IMR-90 (cell line): ENCODE data around the gene PRKCB. TPM values are rescaled to one million over a fixed set of nuclear protein-coding genes. Genes with fewer than 3 reads are reported as not detected.

Experiments used
- ATAC-seq: fragments of 200-7000 bp; cut with Tn5 transposase; 2 replicates; pipeline ENCODE4 v1.9.1; 2020; ENCODE audit warnings: low read depth, mild to moderate bottlenecking, moderate library complexity
- BruUV-seq: library from RNA; stranded (reverse); fragments of 400-500 nt; replicated peaks from 2 replicates; lab custom pipeline; 2021; lab: Mats Ljungman, UMichigan
- CTCF ChIA-PET: fragments of 300-600 bp; formaldehyde crosslinking; extraction: SDS; loops from one replicate; lab custom pipeline; 2021; ENCODE audit warnings: antibody characterized with exemption; lab: Yijun Ruan, JAX
- POLR2A ChIA-PET: fragments of 300-600 bp; sonication (Branson Sonifier 250); formaldehyde crosslinking; loops from one replicate; lab custom pipeline; 2022; ENCODE audit warnings: antibody characterized with exemption; ENCODE audit not compliant: unreplicated experiment; lab: Charles Lee
- DNase-seq: peaks from one replicate; pipeline ENCODE4 v3.0.0; 2013
- H2AFZ ChIP-seq: replicated peaks from 2 replicates; pipeline ENCODE3; 2013; ENCODE audit warnings: low read length, mild to moderate bottlenecking; ENCODE audit not compliant: poor library complexity
- H2AK5ac ChIP-seq: 2 replicates; pipeline ENCODE4 v1.6.1; 2013; ENCODE audit warnings: low read depth, low read length, inconsistent platforms
- H2AK9ac ChIP-seq: replicated peaks from 2 replicates; pipeline ENCODE3; 2013; ENCODE audit warnings: mild to moderate bottlenecking, low read depth, low read length, moderate library complexity; ENCODE audit not compliant: poor library complexity
- H2BK120ac ChIP-seq: 2 replicates; pipeline ENCODE4 v1.6.1; 2013; ENCODE audit warnings: low read depth, low read length, inconsistent platforms
- H2BK15ac ChIP-seq: 3 replicates; pipeline ENCODE4 v1.6.1; 2013; ENCODE audit warnings: low read depth, low read length, inconsistent platforms
- H2BK20ac ChIP-seq: 2 replicates; pipeline ENCODE4 v1.6.1; 2013; ENCODE audit warnings: low read depth, mild to moderate bottlenecking, inconsistent platforms, low read length, moderate library complexity
- H2BK5ac ChIP-seq: 2 replicates; pipeline ENCODE4 v1.6.1; 2013; ENCODE audit warnings: mild to moderate bottlenecking, low read depth, low read length, inconsistent platforms; ENCODE audit not compliant: poor library complexity, severe bottlenecking
- H3K14ac ChIP-seq: replicated peaks from 2 replicates; pipeline ENCODE4 v1.6.1; 2013; ENCODE audit warnings: low read depth, low read length, inconsistent platforms
- H3K18ac ChIP-seq: 2 replicates; pipeline ENCODE4 v1.6.1; 2013; ENCODE audit warnings: low read depth, low read length, control low read depth
- H3K23ac ChIP-seq: 2 replicates; pipeline ENCODE4 v1.6.1; 2013; ENCODE audit warnings: low read depth, low read length, inconsistent platforms
- H3K27ac ChIP-seq: 2 replicates; pipeline ENCODE4 v1.5.1; 2013; ENCODE audit warnings: mild to moderate bottlenecking, control low read depth, low read length; ENCODE audit not compliant: insufficient read depth
- H3K27me3 ChIP-seq: 2 replicates; pipeline ENCODE4 v1.6.1; 2013; ENCODE audit warnings: low read length; ENCODE audit not compliant: control insufficient read depth, insufficient read depth
- H3K36me3 ChIP-seq: 2 replicates; pipeline ENCODE4 v1.6.1; 2013; ENCODE audit warnings: low read length, mixed read lengths; ENCODE audit not compliant: control insufficient read depth, insufficient read depth
- H3K4ac ChIP-seq: 2 replicates; pipeline ENCODE4 v1.6.1; 2013; ENCODE audit warnings: low read depth, low read length, inconsistent platforms
- H3K4me1 ChIP-seq: 2 replicates; pipeline ENCODE4 v1.6.1; 2013; ENCODE audit warnings: low read length, mixed read lengths; ENCODE audit not compliant: control insufficient read depth, insufficient read depth
- H3K4me2 ChIP-seq: 2 replicates; pipeline ENCODE4 v1.6.1; 2013; ENCODE audit warnings: low read depth, mild to moderate bottlenecking, control low read depth, low read length, moderate library complexity
- H3K4me3 ChIP-seq: 2 replicates; pipeline ENCODE4 v1.5.1; 2013; ENCODE audit warnings: low read depth, mild to moderate bottlenecking, control low read depth, low read length, moderate library complexity; ENCODE audit not compliant: insufficient read depth
- H3K56ac ChIP-seq: 2 replicates; pipeline ENCODE4 v1.6.1; 2013; ENCODE audit warnings: low read length, inconsistent platforms; ENCODE audit not compliant: insufficient read depth; ENCODE audit errors: extremely low read depth
- H3K79me1 ChIP-seq, 2 experiments: 2 replicates each; pipeline ENCODE4 v1.6.1; 2013; ENCODE audit warnings: low read length in 2 of 2, inconsistent platforms in 1 of 2, low read depth in 1 of 2
- H3K9ac ChIP-seq: 2 replicates; pipeline ENCODE4 v1.6.1; 2013; ENCODE audit warnings: low read depth, low read length, control low read depth
- H3K9me1 ChIP-seq: 2 replicates; pipeline ENCODE4 v1.6.1; 2013; ENCODE audit warnings: low read length, inconsistent platforms; ENCODE audit not compliant: insufficient read depth
- H3K9me3 ChIP-seq: 2 replicates; pipeline ENCODE4 v1.6.1; 2013; ENCODE audit warnings: low read length; ENCODE audit not compliant: control insufficient read depth, insufficient read depth
- H4K20me1 ChIP-seq: 2 replicates; pipeline ENCODE4 v1.6.1; 2013; ENCODE audit warnings: low read length, inconsistent platforms; ENCODE audit not compliant: insufficient read depth
- H4K5ac ChIP-seq: 2 replicates; pipeline ENCODE4 v1.6.1; 2013; ENCODE audit warnings: mild to moderate bottlenecking, low read depth, low read length, control low read depth
- H4K8ac ChIP-seq, 2 experiments: 2 replicates each; pipeline ENCODE4 v1.6.1; 2013; ENCODE audit warnings: low read depth in 2 of 2, low read length in 2 of 2, control low read depth in 1 of 2, inconsistent platforms in 1 of 2
- H4K91ac ChIP-seq: 2 replicates; pipeline ENCODE4 v1.6.1; 2013; ENCODE audit warnings: low read depth, low read length, inconsistent platforms; ENCODE audit not compliant: insufficient read depth
- BHLHE40 ChIP-seq: fragments of 150-350 bp; IDR thresholded peaks from 2 replicates; pipeline ENCODE4 v1.6.1; 2016; ENCODE audit warnings: mild to moderate bottlenecking, low read depth, low read length
- CEBPB ChIP-seq: IDR thresholded peaks from 2 replicates; pipeline ENCODE4 v1.6.1; 2012; ENCODE audit warnings: low read depth, low read length, improper control_type of control experiment
- CHD1 ChIP-seq: IDR thresholded peaks from 2 replicates; pipeline ENCODE4 v1.6.1; 2012; ENCODE audit warnings: low read depth, low read length, improper control_type of control experiment
- CTCF ChIP-seq: conservative IDR thresholded peaks from 2 replicates; pipeline ENCODE4 v1.5.1; 2012; ENCODE audit warnings: mild to moderate bottlenecking, low read depth, low read length, improper control_type of control experiment
- ELK1 ChIP-seq: fragments of 150-350 bp; IDR thresholded peaks from 2 replicates; pipeline ENCODE4 v1.6.1; 2016; ENCODE audit warnings: low read depth, mild to moderate bottlenecking, low read length, moderate library complexity, borderline replicate concordance
- FOS ChIP-seq: fragments of 150-350 bp; IDR thresholded peaks from 2 replicates; pipeline ENCODE4 v1.6.1; 2016; ENCODE audit warnings: low read depth, low read length
- MAFK ChIP-seq: IDR thresholded peaks from 2 replicates; pipeline ENCODE4 v1.6.1; 2012; ENCODE audit warnings: low read depth, low read length, improper control_type of control experiment
- MXI1 ChIP-seq: IDR thresholded peaks from 2 replicates; pipeline ENCODE4 v1.6.1; 2012; ENCODE audit warnings: low read depth, mild to moderate bottlenecking, low read length, moderate library complexity, borderline replicate concordance
- NFE2L2 ChIP-seq: fragments of 150-350 bp; IDR thresholded peaks from 2 replicates; pipeline ENCODE4 v1.6.1; 2016; ENCODE audit warnings: low read depth, mild to moderate bottlenecking, low read length
- POLR2A ChIP-seq: IDR thresholded peaks from 2 replicates; pipeline ENCODE4 v1.6.1; 2012; ENCODE audit warnings: mild to moderate bottlenecking, low read depth, low read length
- RCOR1 ChIP-seq: IDR thresholded peaks from 2 replicates; pipeline ENCODE4 v1.6.1; 2012; ENCODE audit warnings: mild to moderate bottlenecking, low read length, improper control_type of control experiment; ENCODE audit not compliant: insufficient replicate concordance
- RFX5 ChIP-seq: IDR thresholded peaks from 2 replicates; pipeline ENCODE4 v1.8.0; 2012; ENCODE audit warnings: low read depth, mild to moderate bottlenecking, low read length, moderate library complexity
- SMC3 ChIP-seq: fragments of 150-350 bp; IDR thresholded peaks from 2 replicates; pipeline ENCODE4 v1.6.1; 2016; ENCODE audit warnings: low read depth, mild to moderate bottlenecking, antibody characterized with exemption, low read length, moderate library complexity
- USF2 ChIP-seq: fragments of 150-350 bp; IDR thresholded peaks from 2 replicates; pipeline ENCODE4 v1.6.1; 2017; ENCODE audit warnings: mild to moderate bottlenecking, antibody characterized with exemption, low read length, low read depth
- WGBS, 2 experiments: methylation state at CpG; one replicate each; pipeline versions ENCODE4 v1.1.5 to v1.1.7; 2013; ENCODE audit warnings: missing lambda C conversion rate in 2 of 2; ENCODE audit not compliant: insufficient read length in 1 of 2; ENCODE audit errors: extremely low coverage in 2 of 2; 5-methylcytosine and 5-hydroxymethylcytosine counted together
- dilution Hi-C: fragments of 300-500 bp; cut with HindIII; formaldehyde crosslinking; loops from one replicate; pipeline ENCODE4 v1.14.3; 2018; ENCODE audit warnings: low sequenced_read_pairs; ENCODE audit not compliant: unreplicated experiment
- in situ Hi-C: fragments of 300-500 bp; cut with MboI; formaldehyde crosslinking; loops from 3 replicates; pipeline ENCODE4 v1.14.3; 2019; ENCODE audit warnings: low sequenced_read_pairs, inconsistent platforms, mixed read lengths
- intact Hi-C: fragments of 100-400 bp; cut with micrococcal nuclease; formaldehyde crosslinking; loops from 2 replicates; pipeline ENCODE4 v1.10.0; 2022
- polyA plus RNA-seq, 3 experiments: library from polyadenylated mRNA; depleted of rRNA; stranded (reverse); fragments of >200 nt; gene quantifications; 2 replicates each; pipeline ENCODE4 v1.2.3, GENCODE V29; 2012; ENCODE audit warnings: low replicate concordance in 1 of 3
- total RNA-seq: library from RNA; depleted of rRNA; stranded (reverse); fragments of >200 nt; gene quantifications from 2 replicates; pipeline ENCODE4 v1.2.3, GENCODE V29; 2012

PRKCB gene
- total and polyA plus RNA-seq, 2 of the 4 experiments (the other 2 are of a cell fraction): under 0.01 TPM; not detected in 1

GRCh38 chr16:23950898-23951297 lies 115.1 kb downstream of the PRKCB start:
- no peak overlapping the region for H2BK20ac ChIP-seq
- no peak overlapping the region for H3K4ac ChIP-seq
- no peaks in the 10 kb centered on the region for H3K36me3 ChIP-seq
- no peak for DNase-seq
- H4K91ac ChIP-seq: no peak overlapping the region
- in situ Hi-C loops (no loop called here), intact Hi-C loops (no loop called here), dilution Hi-C loops (no loop called here)
- H2AFZ ChIP-seq: no peak overlapping the region
- no peak overlapping the region for H3K23ac ChIP-seq
- no peak overlapping the region for H3K14ac ChIP-seq
- H3K4me3 ChIP-seq: no peak overlapping the region
- TF ChIP-seq POLR2A (no peak), RCOR1 (no peak), CTCF (no peak), USF2 (no peak), NFE2L2 (no peak), ELK1 (no peak), MXI1 (no peak), MAFK (no peak), RFX5 (no peak), SMC3 (no peak), FOS (no peak), CEBPB (no peak), CHD1 (no peak), BHLHE40 (no peak)
- no peak overlapping the region for H2BK15ac ChIP-seq
- H2AK9ac ChIP-seq: no peak overlapping the region
- no peak overlapping the region for H2BK5ac ChIP-seq
- no CpG with 5 or more reads among the region's 7 CpGs for WGBS, 2 experiments
- ChIA-PET CTCF (no interaction called here), POLR2A (no interaction called here)
- no TSS peak for BruUV-seq
- no peaks in the 10 kb centered on the region for H3K27me3 ChIP-seq
- H4K8ac ChIP-seq: no peak overlapping the region
- H3K56ac ChIP-seq: no peak overlapping the region
- H3K9ac ChIP-seq: no peak overlapping the region
- H3K4me2 ChIP-seq: no peak overlapping the region
- no peaks in the 10 kb centered on the region for H3K9me1 ChIP-seq
- ATAC-seq: no peak
- no peak overlapping the region for H4K5ac ChIP-seq
- no peaks in the 10 kb centered on the region for H4K20me1 ChIP-seq
- no peaks in the 10 kb centered on the region for H3K79me1 ChIP-seq
- H3K9me3 ChIP-seq: no peaks in the 10 kb centered on the region
- no peak overlapping the region for H2BK120ac ChIP-seq
- H3K18ac ChIP-seq: no peak overlapping the region
- H3K4me1 ChIP-seq: no peaks in the 10 kb centered on the region
- H2AK5ac ChIP-seq: no peak overlapping the region
- H3K27ac ChIP-seq: no peak overlapping the region
